ENCODE measurements around the gene MEGF8. TPM values are rescaled to one million over a fixed set of nuclear protein-coding genes. Genes with fewer than 3 reads are reported as not detected.
A peak's percentile ranks its signal among the peaks of the same experiment; 100 is the strongest.

Gene MEGF8
- total and polyA plus RNA-seq, 9 of the 15 experiments (the other 6 are each of a cell fraction or from before 2014, with no cell fraction given), result 0.28 to 13.1 (median 3.0) TPM

DNA sequence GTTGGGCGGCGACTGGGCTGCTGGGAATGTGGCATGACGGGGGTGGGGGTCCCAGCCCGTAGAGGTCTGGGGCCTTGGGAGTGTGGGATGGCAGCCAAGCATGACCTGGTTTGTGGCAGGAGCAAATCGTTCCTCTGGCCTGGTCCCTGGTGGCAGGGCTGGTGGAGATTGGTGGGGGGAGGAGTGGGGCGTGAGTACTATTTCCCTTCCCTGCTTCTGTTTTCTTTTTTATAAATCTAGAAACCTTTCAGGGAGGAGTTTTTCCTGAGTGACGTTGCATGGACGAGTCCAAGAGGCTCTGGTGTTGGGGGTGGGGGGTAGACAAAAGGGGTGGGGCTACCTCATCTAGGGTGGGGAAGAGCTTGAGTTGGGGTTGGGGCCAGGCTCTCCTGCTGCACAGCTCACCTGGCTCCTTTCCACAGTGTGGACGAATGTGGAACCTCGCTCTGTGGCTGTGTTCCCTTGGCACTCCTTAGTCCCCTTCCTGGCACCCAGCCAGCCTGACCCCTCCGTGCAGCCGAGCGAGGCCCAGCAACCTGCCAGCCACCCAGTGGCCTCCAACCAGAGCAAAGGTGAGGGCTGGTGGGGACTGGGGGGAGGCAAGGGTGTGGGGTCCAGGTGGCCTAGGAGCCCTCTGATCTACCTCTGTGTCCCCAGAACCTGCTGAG is 39.0 kb upstream of the MEGF8 start:
- peak overlapping the region; percentile 34; the same call in 1 of the 3 replicates for H3K27ac ChIP-seq (ENCODE audit: extremely low read depth, low read depth, low read length)
- intact Hi-C loops (cut with micrococcal nuclease) (no loop called here), in situ Hi-C loops (cut with MboI) (no loop called here)
- 56% methylated on average over 10 of the region's 13 CpGs for WGBS (ENCODE audit: insufficient coverage, low coverage, missing lambda C conversion rate)
- no peaks in the 10 kb centered on the region for H3K9me3 ChIP-seq (replicated peaks; ENCODE audit: control insufficient read depth, insufficient read depth, low read depth, low read length)
- ATAC-seq, result no peak
- H4K20me1 ChIP-seq (replicated peaks; ENCODE audit: control insufficient read depth, insufficient read depth, low read length), result 0 out of 2 replicates have a peak, but pooled peaks cover 8% of the 10 kb centered on the region
- H3K9ac ChIP-seq (ENCODE audit: insufficient read depth in 1 of 2, low read depth in 2 of 2, low read length in 2 of 2), result peak overlapping the region; percentile 70 to 94; a peak in 3 of 4 replicates
- BruUV-seq (replicated peaks), result no TSS peak
- no peak overlapping the region for H3K4me3 ChIP-seq
- TF ChIP-seq MAFK (IDR thresholded peaks at IDR 0.05; ENCODE audit: low read length) (peak; percentile 55; the same call in 1 of the 2 replicates), NFIC (IDR thresholded peaks at IDR 0.05) (peak; percentile 92), SMARCE1 (IDR thresholded peaks at IDR 0.05) (no peak), RBM22 (IDR thresholded peaks at IDR 0.05; ENCODE audit: low read depth, low read length, poor library complexity, severe bottlenecking) (peak; percentile 25), C11orf30 (IDR thresholded peaks at IDR 0.05; ENCODE audit: low read depth) (peak; percentile 86; the same call in 1 of the 2 replicates), BCOR (IDR thresholded peaks at IDR 0.05) (no peak), MAFF (IDR thresholded peaks at IDR 0.05; ENCODE audit: low read length) (0 out of 2 replicates have a peak, but pooled peaks have one; percentile 38), SMAD3 (CRISPR knock-in tag; conservative IDR thresholded peaks at IDR 0.05) (no peak), MAFG (tag; conservative IDR thresholded peaks at IDR 0.05) (peak; percentile 78), CTCF (IDR thresholded peaks at IDR 0.05 in 2 of 3, conservative IDR thresholded peaks at IDR 0.05 in 1 of 3; ENCODE audit: insufficient read depth in 2 of 3, low read depth in 1 of 3, low read length in 3 of 3) (0 out of 6 replicates have a peak, but pooled peaks of 1 of the 3 experiments have one; percentile 14), ZC3H8 (IDR thresholded peaks at IDR 0.05) (no peak), POLR2G (IDR thresholded peaks at IDR 0.05; ENCODE audit: low read depth, low read length) (0 out of 2 replicates have a peak, but pooled peaks have one; percentile 13)
- TF ChIP-seq, protein P1, sequence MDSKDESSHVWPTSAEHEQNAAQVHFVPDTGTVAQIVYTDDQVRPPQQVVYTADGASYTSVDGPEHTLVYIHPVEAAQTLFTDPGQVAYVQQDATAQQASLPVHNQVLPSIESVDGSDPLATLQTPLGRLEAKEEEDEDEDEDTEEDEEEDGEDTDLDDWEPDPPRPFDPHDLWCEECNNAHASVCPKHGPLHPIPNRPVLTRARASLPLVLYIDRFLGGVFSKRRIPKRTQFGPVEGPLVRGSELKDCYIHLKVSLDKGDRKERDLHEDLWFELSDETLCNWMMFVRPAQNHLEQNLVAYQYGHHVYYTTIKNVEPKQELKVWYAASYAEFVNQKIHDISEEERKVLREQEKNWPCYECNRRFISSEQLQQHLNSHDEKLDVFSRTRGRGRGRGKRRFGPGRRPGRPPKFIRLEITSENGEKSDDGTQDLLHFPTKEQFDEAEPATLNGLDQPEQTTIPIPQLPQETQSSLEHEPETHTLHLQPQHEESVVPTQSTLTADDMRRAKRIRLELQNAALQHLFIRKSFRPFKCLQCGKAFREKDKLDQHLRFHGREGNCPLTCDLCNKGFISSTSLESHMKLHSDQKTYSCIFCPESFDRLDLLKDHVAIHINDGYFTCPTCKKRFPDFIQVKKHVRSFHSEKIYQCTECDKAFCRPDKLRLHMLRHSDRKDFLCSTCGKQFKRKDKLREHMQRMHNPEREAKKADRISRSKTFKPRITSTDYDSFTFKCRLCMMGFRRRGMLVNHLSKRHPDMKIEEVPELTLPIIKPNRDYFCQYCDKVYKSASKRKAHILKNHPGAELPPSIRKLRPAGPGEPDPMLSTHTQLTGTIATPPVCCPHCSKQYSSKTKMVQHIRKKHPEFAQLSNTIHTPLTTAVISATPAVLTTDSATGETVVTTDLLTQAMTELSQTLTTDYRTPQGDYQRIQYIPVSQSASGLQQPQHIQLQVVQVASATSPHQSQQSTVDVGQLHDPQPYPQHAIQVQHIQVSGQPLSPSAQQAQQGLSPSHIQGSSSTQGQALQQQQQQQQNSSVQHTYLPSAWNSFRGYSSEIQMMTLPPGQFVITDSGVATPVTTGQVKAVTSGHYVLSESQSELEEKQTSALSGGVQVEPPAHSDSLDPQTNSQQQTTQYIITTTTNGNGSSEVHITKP (IDR thresholded peaks at IDR 0.05; ENCODE audit: partially characterized antibody), result peak; percentile 94
- H3K4me2 ChIP-seq (ENCODE audit: insufficient read depth, low read length), result peak overlapping the region; percentile 83
- no peaks in the 10 kb centered on the region for H3K9me1 ChIP-seq (ENCODE audit: control insufficient read depth, insufficient read depth, low read length)
- peaks cover 50% of the 10 kb centered on the region; the same call in 2 of the 3 replicates for H3K36me3 ChIP-seq (ENCODE audit: control insufficient read depth, insufficient read depth, low read length)
- no peaks in the 10 kb centered on the region; a peak in 1 of 5 replicates for H3K27me3 ChIP-seq (ENCODE audit: control insufficient read depth in 2 of 2, insufficient read depth in 2 of 2, low read length in 2 of 2)
- peaks cover 44% of the 10 kb centered on the region for H3K79me2 ChIP-seq (ENCODE audit: control insufficient read depth, insufficient read depth, low read length)
- ChIA-PET POLR2A (no interaction called here), CTCF (ENCODE audit: low intra/inter-chr PET ratio) (no interaction called here)
- no peak for FAIRE-seq
- DNase-seq (ENCODE audit: extremely low read depth in 1 of 4, low spot score in 3 of 4), result peak; percentile 45 to 66 (median 56)
- H2AFZ ChIP-seq (ENCODE audit: low read depth, low read length), result no peak overlapping the region
- peaks cover 36 to 80% of the 10 kb centered on the region in 2 experiments for H3K4me1 ChIP-seq (replicated peaks in 1 of 2; ENCODE audit: control insufficient read depth in 2 of 2, insufficient read depth in 2 of 2, low read length in 2 of 2)

All from K562 (cell line).